HFF-Myc (cell line): Measurements from ENCODE around the gene KHDC1.
"Not testable (repeated sequence)": the region's sequence is repeated elsewhere in the genome, so short reads cannot be mapped to it uniquely, and the experiment has no call there.

ENCODE experiments used
- DNase-seq: peaks from one replicate; pipeline ENCODE4 v3.0.0-alpha.2; 2011; ENCODE audit warnings: low read depth; ENCODE audit errors: extremely low read depth
- H3K4me3 ChIP-seq: replicated peaks from 2 replicates; pipeline ENCODE4 v1.5.1; 2011; ENCODE audit warnings: low read depth, mild to moderate bottlenecking, control low read depth, low read length
- TF ChIP-seq, protein P1 (sequence below): IDR thresholded peaks from 2 replicates; pipeline ENCODE4 v1.5.1; 2012; ENCODE audit warnings: mild to moderate bottlenecking, low read depth, low read length, control low read depth; ENCODE audit errors: missing control alignments

Gene KHDC1

DNA sequence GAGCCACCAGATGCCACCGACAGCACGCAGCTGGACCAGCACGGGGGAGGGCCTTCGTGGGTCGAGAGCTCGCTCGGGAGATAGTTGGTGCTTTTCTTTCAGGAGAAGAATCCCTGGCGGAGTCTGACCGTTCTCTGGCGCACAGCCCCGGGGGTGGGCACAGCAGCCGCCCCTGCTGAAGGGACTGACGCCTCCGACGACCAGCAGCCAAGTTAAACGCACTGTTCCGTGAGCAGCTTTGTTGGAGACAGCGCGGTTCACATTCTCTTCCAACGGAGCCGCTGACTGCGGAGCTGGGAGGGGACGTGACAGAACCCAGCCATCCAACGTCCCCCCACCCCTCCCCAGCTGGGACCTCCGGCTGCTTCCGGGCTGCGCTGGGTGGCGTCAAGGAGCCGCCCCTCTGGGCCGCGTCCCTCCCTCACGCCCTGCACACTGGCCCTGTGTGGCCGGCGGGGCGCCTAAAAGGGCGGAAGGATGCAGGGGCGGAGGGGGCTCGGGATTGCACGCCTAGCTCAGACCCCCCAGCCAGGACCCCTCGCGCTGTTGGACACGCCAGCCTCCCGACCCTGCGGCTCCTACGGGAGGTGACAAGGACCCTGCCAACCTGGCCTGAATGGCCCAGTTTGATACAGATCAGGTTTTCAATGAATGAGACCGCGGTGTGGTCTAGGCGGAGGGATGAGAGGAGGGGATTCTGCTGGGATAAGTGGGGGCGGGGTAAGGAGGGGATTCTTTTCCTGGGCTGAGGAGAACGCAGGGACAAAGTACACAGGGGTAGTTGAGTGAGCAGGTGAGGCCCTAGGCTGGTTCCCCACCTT is 36.4 kb upstream of the KHDC1 start:
- DNase-seq: no peak
- TF ChIP-seq, protein P1, sequence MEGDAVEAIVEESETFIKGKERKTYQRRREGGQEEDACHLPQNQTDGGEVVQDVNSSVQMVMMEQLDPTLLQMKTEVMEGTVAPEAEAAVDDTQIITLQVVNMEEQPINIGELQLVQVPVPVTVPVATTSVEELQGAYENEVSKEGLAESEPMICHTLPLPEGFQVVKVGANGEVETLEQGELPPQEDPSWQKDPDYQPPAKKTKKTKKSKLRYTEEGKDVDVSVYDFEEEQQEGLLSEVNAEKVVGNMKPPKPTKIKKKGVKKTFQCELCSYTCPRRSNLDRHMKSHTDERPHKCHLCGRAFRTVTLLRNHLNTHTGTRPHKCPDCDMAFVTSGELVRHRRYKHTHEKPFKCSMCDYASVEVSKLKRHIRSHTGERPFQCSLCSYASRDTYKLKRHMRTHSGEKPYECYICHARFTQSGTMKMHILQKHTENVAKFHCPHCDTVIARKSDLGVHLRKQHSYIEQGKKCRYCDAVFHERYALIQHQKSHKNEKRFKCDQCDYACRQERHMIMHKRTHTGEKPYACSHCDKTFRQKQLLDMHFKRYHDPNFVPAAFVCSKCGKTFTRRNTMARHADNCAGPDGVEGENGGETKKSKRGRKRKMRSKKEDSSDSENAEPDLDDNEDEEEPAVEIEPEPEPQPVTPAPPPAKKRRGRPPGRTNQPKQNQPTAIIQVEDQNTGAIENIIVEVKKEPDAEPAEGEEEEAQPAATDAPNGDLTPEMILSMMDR: no peak
- no peak overlapping the region for H3K4me3 ChIP-seq

DNA sequence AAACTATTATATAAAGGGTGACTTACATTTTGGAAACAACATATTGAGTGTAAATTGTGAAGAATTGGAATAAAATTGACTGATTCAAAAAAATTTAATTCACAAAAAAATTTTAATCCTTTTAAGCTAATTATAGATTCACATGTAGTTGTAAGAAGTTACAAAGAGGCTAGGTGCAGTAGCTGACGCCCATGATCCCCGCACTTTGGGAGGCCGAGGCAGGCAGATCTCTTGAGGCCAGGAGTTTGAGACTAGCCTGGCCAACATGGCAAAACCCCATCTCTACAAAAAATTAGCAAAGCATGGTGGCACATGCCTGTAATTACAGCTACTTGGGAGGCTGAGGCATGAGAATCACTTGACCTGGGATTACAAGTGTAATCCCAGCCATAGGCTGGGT is 30.3 kb upstream of the KHDC1 start:
- H3K4me3 ChIP-seq: no peak overlapping the region
- TF ChIP-seq, protein P1: no peak
- DNase-seq: no peak

DNA sequence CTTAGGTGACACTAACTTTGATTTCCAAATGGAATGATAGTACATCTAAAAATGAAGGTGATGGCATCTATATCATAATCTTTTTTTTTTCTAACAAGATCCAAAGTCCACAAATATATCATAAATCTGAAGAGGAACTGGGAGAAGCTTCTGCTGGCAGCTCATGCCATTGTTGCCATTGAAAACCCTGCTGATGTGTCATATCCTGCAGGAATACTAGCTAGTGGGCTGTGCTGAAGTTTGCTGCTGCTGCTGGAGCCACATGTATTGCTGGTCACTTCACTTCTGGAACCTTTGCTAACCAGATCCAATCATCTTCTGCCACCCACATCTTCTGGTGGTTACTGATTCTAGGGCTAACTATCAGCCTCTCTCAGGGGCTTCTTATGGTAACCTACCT is 27.4 kb upstream of the KHDC1 start:
- DNase-seq: no peak
- TF ChIP-seq, protein P1: no peak
- H3K4me3 ChIP-seq: no peak overlapping the region

DNA sequence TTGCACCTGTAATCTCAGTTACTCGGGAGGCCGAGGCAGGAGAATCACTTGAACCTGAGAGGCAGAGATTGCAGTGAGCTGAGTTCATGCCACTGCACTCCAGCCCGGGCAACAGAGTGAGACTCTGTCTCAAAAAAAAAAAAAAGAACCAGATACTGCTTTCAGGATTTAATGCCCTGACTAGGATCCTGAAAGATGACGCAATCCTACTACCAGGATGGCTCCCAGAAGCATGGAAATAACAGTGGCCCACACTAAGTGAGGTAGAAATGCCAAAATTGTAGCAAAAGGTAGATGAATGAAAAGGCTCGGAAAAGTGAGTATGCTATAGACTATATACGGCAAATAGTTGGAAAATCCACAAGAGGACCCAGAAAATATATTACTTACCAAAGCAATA is 23.8 kb upstream of the KHDC1 start:
- H3K4me3 ChIP-seq: no peak overlapping the region
- DNase-seq: no peak
- TF ChIP-seq, protein P1: no peak

DNA sequence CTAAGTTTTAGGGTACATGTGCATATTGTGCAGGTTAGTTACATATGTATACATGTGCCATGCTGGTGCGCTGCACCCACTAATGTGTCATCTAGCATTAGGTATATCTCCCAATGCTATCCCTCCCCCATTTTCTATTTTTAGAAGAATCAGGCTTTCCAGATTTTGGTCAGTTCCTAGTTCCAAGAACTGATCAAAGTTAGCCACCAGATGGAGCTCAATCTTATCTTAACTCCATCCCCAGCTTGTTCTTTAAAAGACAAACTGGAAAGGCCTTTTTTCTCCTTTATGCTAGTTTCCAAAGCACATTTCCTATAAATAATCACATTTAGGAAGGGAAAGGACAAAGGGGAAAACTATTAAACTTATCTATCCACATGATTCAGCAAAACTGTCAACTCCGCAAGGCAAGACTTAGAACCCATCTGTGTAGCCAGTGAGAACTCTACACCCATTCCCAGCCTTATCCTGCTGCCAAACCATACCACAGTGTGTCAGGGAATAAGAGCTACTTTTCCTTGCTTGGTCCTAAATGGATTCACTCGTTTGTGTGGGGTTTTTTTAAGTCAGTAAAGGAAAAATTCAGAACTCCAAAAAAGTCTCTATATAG is 22.8 kb upstream of the KHDC1 start:
- H3K4me3 ChIP-seq: no peak overlapping the region
- TF ChIP-seq, protein P1: peak; percentile 33
- no peak for DNase-seq

DNA sequence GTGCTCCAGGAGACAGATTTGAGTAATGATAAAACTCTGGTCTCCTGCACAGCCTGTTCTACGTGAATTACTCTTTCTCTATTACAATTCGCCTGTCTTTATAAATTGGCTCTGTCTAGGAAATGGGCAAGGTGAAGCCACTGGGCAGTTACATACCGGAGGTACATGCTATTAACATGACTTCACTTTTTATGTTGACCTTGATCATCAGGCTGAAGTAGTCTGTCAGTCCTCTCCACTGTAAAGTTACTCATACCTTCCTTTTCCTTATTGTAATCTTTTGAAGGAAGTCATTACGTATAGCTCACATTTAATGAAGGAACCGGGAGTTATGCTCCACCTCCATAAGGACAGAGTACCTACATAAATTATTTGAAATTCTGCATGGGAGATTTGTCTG is 19.9 kb upstream of the KHDC1 start:
- TF ChIP-seq, protein P1: no peak
- DNase-seq: no peak
- H3K4me3 ChIP-seq: no peak overlapping the region

DNA sequence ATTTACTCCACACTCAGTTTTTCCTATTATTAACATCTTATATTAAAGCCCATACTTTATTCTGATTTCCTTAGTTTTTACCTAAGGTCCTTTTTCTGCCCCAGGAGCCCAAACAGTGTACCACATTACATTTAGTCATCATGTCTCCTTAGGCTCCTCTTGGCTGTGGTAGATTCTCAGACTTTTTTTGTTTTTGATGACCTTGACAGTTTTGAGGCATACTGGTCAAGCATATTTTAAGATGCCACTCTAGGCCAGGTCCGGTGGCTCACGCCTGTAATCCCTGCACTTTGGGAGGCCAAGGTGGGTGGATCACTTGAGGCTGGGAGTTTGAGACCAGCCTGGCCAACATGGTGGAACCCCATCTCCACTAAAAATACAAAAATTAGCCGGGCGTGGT is 18.7 kb upstream of the KHDC1 start:
- DNase-seq: not testable (repeated sequence)

DNA sequence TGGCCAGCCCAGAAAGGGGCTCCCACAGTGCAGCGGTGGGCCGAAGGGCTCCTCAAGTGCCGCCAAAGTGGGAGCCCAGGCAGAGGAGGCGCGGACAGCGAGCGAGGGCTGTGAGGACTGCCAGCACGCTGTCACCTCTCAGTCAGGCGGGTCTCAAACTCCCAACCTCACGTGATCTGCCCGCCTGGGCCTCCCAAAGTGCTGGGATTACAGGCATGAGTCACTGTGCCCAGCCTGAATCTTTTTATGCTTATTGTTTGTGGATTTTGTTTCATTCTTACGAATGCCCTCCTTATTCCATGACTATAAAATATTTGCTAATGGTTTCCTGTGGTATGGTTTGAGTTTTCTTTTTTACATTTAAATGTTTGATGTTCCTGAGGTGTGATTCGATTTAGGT is 6.3 kb upstream of the KHDC1 start:
- not testable (repeated sequence) for DNase-seq, H3K4me3 ChIP-seq

More for the DNA sequence above, 18.7 kb upstream of the KHDC1 start:
- not testable (repeated sequence) for H3K4me3 ChIP-seq

DNA sequence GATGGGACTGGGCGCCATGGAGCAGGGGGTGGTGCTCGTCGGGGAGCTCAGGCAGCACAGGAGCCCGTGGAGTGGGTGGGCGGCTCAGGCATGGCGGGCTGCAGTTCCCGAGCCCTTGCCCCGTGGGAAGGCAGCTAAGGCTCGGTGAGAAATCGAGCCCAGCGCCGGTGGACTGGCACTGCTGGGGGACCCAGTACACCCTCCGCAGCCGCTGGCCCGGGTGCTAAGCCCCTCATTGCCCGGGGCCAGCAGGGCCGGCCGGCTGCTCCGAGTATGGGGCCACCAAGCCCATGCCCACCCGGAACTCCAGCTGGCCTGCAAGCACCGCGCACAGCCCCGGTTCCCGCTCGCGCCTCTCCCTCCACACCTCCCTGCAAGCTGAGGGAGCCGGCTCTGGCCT is 5.9 kb upstream of the KHDC1 start:
- not testable (repeated sequence) for DNase-seq

More for the DNA sequence above, 5.9 kb upstream of the KHDC1 start:
- not testable (repeated sequence) for H3K4me3 ChIP-seq
